H1 (cell line): ENCODE measurements around the gene RBMS1. TPM values are rescaled to one million over a fixed set of nuclear protein-coding genes. Genes with fewer than 3 reads are reported as not detected.

ENCODE experiments used
- CTCF ChIA-PET: fragments of 300-600 bp; sonication (Branson Sonifier 250); formaldehyde crosslinking; loops from one replicate; lab custom pipeline; 2021; ENCODE audit not compliant: partially characterized antibody; lab: Charles Lee
- POLR2A ChIA-PET: fragments of 300-600 bp; sonication (Branson Sonifier 250); formaldehyde crosslinking; loops from one replicate; lab custom pipeline; 2021; ENCODE audit warnings: inconsistent platforms; ENCODE audit not compliant: partially characterized antibody; lab: Charles Lee
- DNase-seq, 2 experiments: peaks; one replicate each; pipeline versions ENCODE4 v3.0.0 to v3.0.0-alpha.2; 2010 to 2022; ENCODE audit warnings: low spot score in 2 of 2, low read depth in 1 of 2, mixed read lengths in 1 of 2
- FAIRE-seq: peaks from 2 replicates; lab custom pipeline; 2011; peaks lifted over from hg19 to GRCh38; lab: Jason Lieb, UNC
- H2AFZ ChIP-seq: 2 replicates; pipeline ENCODE4 v1.8.1; 2012; ENCODE audit warnings: low read length, inconsistent platforms
- H2AK5ac ChIP-seq: 2 replicates; pipeline ENCODE4 v1.6.1; 2013; ENCODE audit warnings: low read depth, low read length
- H2BK120ac ChIP-seq: replicated peaks from 2 replicates; pipeline ENCODE3; 2013; ENCODE audit warnings: low read depth, low read length, inconsistent platforms
- H2BK12ac ChIP-seq: 2 replicates; pipeline ENCODE4 v1.6.1; 2013; ENCODE audit warnings: low read depth, low read length
- H2BK15ac ChIP-seq: 2 replicates; pipeline ENCODE4 v1.6.1; 2013; ENCODE audit warnings: low read length
- H2BK20ac ChIP-seq: 2 replicates; pipeline ENCODE4 v1.6.1; 2013; ENCODE audit warnings: low read length
- H2BK5ac ChIP-seq: 2 replicates; pipeline ENCODE4 v1.6.1; 2013; ENCODE audit warnings: low read depth, low read length
- H3K14ac ChIP-seq: 2 replicates; pipeline ENCODE4 v1.6.1; 2013; ENCODE audit warnings: inconsistent platforms; ENCODE audit not compliant: insufficient read length
- H3K18ac ChIP-seq: 2 replicates; pipeline ENCODE4 v1.6.1; 2013; ENCODE audit warnings: low read length; ENCODE audit errors: extremely low read depth
- H3K23ac ChIP-seq: 2 replicates; pipeline ENCODE4 v1.6.1; 2013; ENCODE audit warnings: inconsistent platforms; ENCODE audit not compliant: insufficient read length
- H3K23me2 ChIP-seq: 2 replicates; pipeline ENCODE4 v1.6.1; 2013; ENCODE audit warnings: low read depth, low read length
- H3K27ac ChIP-seq: 2 replicates; pipeline ENCODE4 v1.6.1; 2011; ENCODE audit warnings: low read depth, low read length, inconsistent platforms
- H3K27me3 ChIP-seq, 4 experiments: replicated peaks in 1 of 4; 1 replicate in 1 of 4; 2 replicates in 3 of 4; pipeline versions ENCODE4 v1.6.1 to v1.8.1; 2011 to 2013; ENCODE audit warnings: low read length in 3 of 4, mild to moderate bottlenecking in 3 of 4, inconsistent platforms in 2 of 4, mixed read lengths in 2 of 4, moderate library complexity in 1 of 4; ENCODE audit not compliant: control insufficient read depth in 3 of 4, insufficient read depth in 3 of 4; ENCODE audit errors: extremely low read depth in 1 of 4
- H3K36me3 ChIP-seq, 4 experiments: 2 replicates each; pipeline versions ENCODE4 v1.6.1 to v1.8.1; 2011 to 2013; ENCODE audit warnings: mild to moderate bottlenecking in 4 of 4, low read length in 3 of 4, moderate library complexity in 2 of 4, control low read depth in 1 of 4, inconsistent platforms in 1 of 4; ENCODE audit not compliant: insufficient read depth in 4 of 4, control insufficient read depth in 2 of 4
- H3K4ac ChIP-seq: replicated peaks from 2 replicates; pipeline ENCODE3; 2013; ENCODE audit warnings: low read length, low read depth, mixed read lengths, inconsistent platforms; ENCODE audit not compliant: insufficient read length
- H3K4me1 ChIP-seq, 4 experiments: replicated peaks in 1 of 4; 1 replicate in 1 of 4; 2 replicates in 3 of 4; pipeline versions ENCODE4 v1.6.1 to v1.8.1; 2011 to 2013; ENCODE audit warnings: low read length in 3 of 4, inconsistent platforms in 2 of 4, mixed read lengths in 1 of 4; ENCODE audit not compliant: insufficient read depth in 4 of 4, control insufficient read depth in 3 of 4
- H3K4me2 ChIP-seq, 2 experiments: 2 replicates each; pipeline versions ENCODE4 v1.6.1 to v1.8.1; 2011 to 2013; ENCODE audit warnings: low read depth in 2 of 2, low read length in 2 of 2, control low read depth in 1 of 2, inconsistent platforms in 1 of 2, mild to moderate bottlenecking in 1 of 2; ENCODE audit not compliant: insufficient read depth in 1 of 2
- H3K4me3 ChIP-seq, 4 experiments: fragments of 200-600, 300-600 bp in 1 of 4; sonication (generic), shearing (Covaris generic), sonication (Bioruptor Twin) in 1 of 4; 2 replicates each; pipeline versions ENCODE4 v1.5.1 to v1.8.1; 2011 to 2016; ENCODE audit warnings: low read length in 4 of 4, low read depth in 3 of 4, control low read depth in 2 of 4, inconsistent platforms in 2 of 4, mild to moderate bottlenecking in 2 of 4, mixed read lengths in 1 of 4, moderate library complexity in 1 of 4; ENCODE audit not compliant: insufficient read depth in 2 of 4; ENCODE audit errors: extremely low read depth in 1 of 4
- H3K56ac ChIP-seq: replicated peaks from 2 replicates; pipeline ENCODE3; 2013; ENCODE audit warnings: low read depth, mild to moderate bottlenecking, mixed read lengths, low read length, inconsistent platforms; ENCODE audit not compliant: insufficient read length
- H3K79me1 ChIP-seq: 2 replicates; pipeline ENCODE4 v1.6.1; 2013; ENCODE audit warnings: low read depth, low read length, control low read depth
- H3K79me2 ChIP-seq, 2 experiments: 2 replicates each; pipeline versions ENCODE4 v1.6.1 to v1.8.1; 2012 to 2013; ENCODE audit warnings: low read length in 2 of 2, mild to moderate bottlenecking in 2 of 2, inconsistent platforms in 1 of 2; ENCODE audit not compliant: insufficient read depth in 2 of 2, control insufficient read depth in 1 of 2
- H3K9ac ChIP-seq, 4 experiments: replicated peaks in 1 of 4; 1 replicate in 1 of 4; 2 replicates in 3 of 4; pipeline versions ENCODE4 v1.6.1 to v1.8.1; 2011 to 2013; ENCODE audit warnings: low read depth in 3 of 4, low read length in 3 of 4, control low read depth in 2 of 4, mild to moderate bottlenecking in 2 of 4, moderate library complexity in 2 of 4, inconsistent platforms in 1 of 4; ENCODE audit errors: extremely low read depth in 1 of 4
- H3K9me3 ChIP-seq, 2 experiments: 2 replicates each; pipeline versions ENCODE4 v1.6.1 to v1.8.1; 2012 to 2013; ENCODE audit warnings: mild to moderate bottlenecking in 2 of 2, moderate library complexity in 2 of 2, control low read depth in 1 of 2, inconsistent platforms in 1 of 2, low read depth in 1 of 2, low read length in 1 of 2, mixed read lengths in 1 of 2; ENCODE audit not compliant: insufficient read depth in 2 of 2
- H4K20me1 ChIP-seq, 2 experiments: replicated peaks in 1 of 2; 2 replicates each; pipeline versions ENCODE3 to v1.8.1; 2011 to 2013; ENCODE audit warnings: inconsistent platforms in 2 of 2, low read length in 2 of 2, mild to moderate bottlenecking in 1 of 2; ENCODE audit not compliant: insufficient read depth in 2 of 2, control insufficient read depth in 1 of 2
- H4K5ac ChIP-seq: 2 replicates; pipeline ENCODE4 v1.6.1; 2013; ENCODE audit warnings: low read length, low read depth, mixed read lengths, inconsistent platforms; ENCODE audit not compliant: insufficient read length
- H4K8ac ChIP-seq: 2 replicates; pipeline ENCODE4 v1.8.0; 2013; ENCODE audit warnings: mild to moderate bottlenecking, moderate library complexity, low read length, inconsistent platforms; ENCODE audit not compliant: insufficient read depth; ENCODE audit errors: extremely low read depth
- H4K91ac ChIP-seq: replicated peaks from 2 replicates; pipeline ENCODE3; 2013; ENCODE audit warnings: low read length, mixed read lengths, inconsistent platforms; ENCODE audit not compliant: insufficient read length
- ATF2 ChIP-seq: IDR thresholded peaks from 2 replicates; pipeline ENCODE4 v1.6.1; 2012; ENCODE audit warnings: low read length, inconsistent platforms
- BCL11A ChIP-seq, 2 experiments: IDR thresholded peaks; one replicate each; pipeline ENCODE4 v1.6.1; 2011; ENCODE audit warnings: low read depth in 2 of 2, low read length in 2 of 2, mild to moderate bottlenecking in 2 of 2
- BRCA1 ChIP-seq: IDR thresholded peaks from 2 replicates; pipeline ENCODE4 v1.6.1; 2012; ENCODE audit warnings: low read depth, low read length, improper control_type of control experiment
- CEBPB ChIP-seq: IDR thresholded peaks from 2 replicates; pipeline ENCODE4 v1.6.1; 2012; ENCODE audit warnings: low read depth, low read length
- EP300 ChIP-seq, 2 experiments: IDR thresholded peaks; 1 replicate in 1 of 2; 2 replicates in 1 of 2; pipeline ENCODE4 v1.6.1; 2011 to 2012; ENCODE audit warnings: low read depth in 2 of 2, low read length in 2 of 2, mild to moderate bottlenecking in 2 of 2, borderline replicate concordance in 1 of 2, inconsistent platforms in 1 of 2, moderate library complexity in 1 of 2
- FOSL1 ChIP-seq: IDR thresholded peaks from 2 replicates; pipeline ENCODE4 v1.6.1; 2011; ENCODE audit warnings: mild to moderate bottlenecking, low read depth, low read length, moderate library complexity; ENCODE audit not compliant: insufficient read depth
- GABPA ChIP-seq: IDR thresholded peaks from 2 replicates; pipeline ENCODE4 v1.6.1; 2011; ENCODE audit warnings: mild to moderate bottlenecking, low read length, moderate library complexity, borderline replicate concordance; ENCODE audit not compliant: insufficient read depth
- MAX ChIP-seq: IDR thresholded peaks from 2 replicates; pipeline ENCODE4 v1.6.1; 2012; ENCODE audit warnings: inconsistent platforms
- POLR2AphosphoS5 ChIP-seq: IDR thresholded peaks from 2 replicates; pipeline ENCODE4 v1.6.1; 2011; ENCODE audit warnings: low read depth, low read length
- RAD21 ChIP-seq, 2 experiments: IDR thresholded peaks in 1 of 2; conservative IDR thresholded peaks in 1 of 2; 2 replicates each; pipeline ENCODE4 v1.6.1; 2011; ENCODE audit warnings: low read depth in 2 of 2, low read length in 2 of 2, improper control_type of control experiment in 1 of 2, inconsistent platforms in 1 of 2, mild to moderate bottlenecking in 1 of 2, moderate library complexity in 1 of 2
- SP1 ChIP-seq: IDR thresholded peaks from 2 replicates; pipeline ENCODE4 v1.6.1; 2011; ENCODE audit warnings: low read depth, low read length
- TAF7 ChIP-seq: optimal IDR thresholded peaks from 2 replicates; pipeline ENCODE3; 2011; ENCODE audit warnings: low read depth, mild to moderate bottlenecking, inconsistent platforms, low read length, moderate library complexity, borderline replicate concordance
- WGBS, 2 experiments: shearing (Covaris generic) in 1 of 2; methylation state at CpG; one replicate each; pipeline versions ENCODE4 v1.1.6 to v1.1.7; 2013 to 2015; ENCODE audit warnings: low lambda C conversion rate in 2 of 2, mixed read lengths in 2 of 2, inconsistent platforms in 1 of 2, low coverage in 1 of 2, missing lambda C conversion rate in 1 of 2; ENCODE audit not compliant: insufficient replicate concordance in 2 of 2, insufficient coverage in 1 of 2, insufficient read length in 1 of 2; ENCODE audit errors: extremely low coverage in 1 of 2, missing lambda C conversion rate in 1 of 2; 5-methylcytosine and 5-hydroxymethylcytosine counted together
- polyA plus RNA-seq, 7 experiments: library from polyadenylated mRNA; depleted of rRNA in 3 of 7; stranded (reverse) in 5 of 7; unstranded in 2 of 7; fragments of >200 nt in 5 of 7; fragments of 200-250 nt in 2 of 7; gene quantifications; 1 replicate in 5 of 7; 2 replicates in 1 of 7; 4 replicates in 1 of 7; pipeline versions ENCODE4 v1.2.1 to v1.2.3, GENCODE V29; 2011 to 2013; ENCODE audit warnings: missing spikeins in 2 of 7, mixed read lengths in 2 of 7
- total RNA-seq: library from RNA; stranded (reverse); fragmentation: NEBNext Ultra II Directional; extraction: Animal tissue kit (Norgen Biotek cat#: 25700); gene quantifications from 2 replicates; pipeline ENCODE4 v1.2.1, GENCODE V29; 2021

Gene RBMS1
- total and polyA plus RNA-seq, 2 of the 8 experiments (the other 6 are each of a cell fraction or from before 2014, with no cell fraction given): 53.7 to 60.0 TPM

GRCh38 chr2:160510617-160511016 lies 17.0 kb upstream of the RBMS1 start:
- H2BK5ac ChIP-seq: no peak overlapping the region
- no peak overlapping the region for H3K4ac ChIP-seq
- H2BK12ac ChIP-seq: no peak overlapping the region
- 76% methylated on average over 2 of the region's 2 CpGs; no CpG with 5 or more reads in 1 of the 2 experiments for WGBS, 2 experiments
- H3K27me3 ChIP-seq: no peaks in the 10 kb centered on the region
- no peak overlapping the region for H2BK15ac ChIP-seq
- no peak overlapping the region for H4K5ac ChIP-seq
- no peaks in the 10 kb centered on the region for H3K79me2 ChIP-seq
- no peak overlapping the region for H2AK5ac ChIP-seq
- H3K4me2 ChIP-seq: no peak overlapping the region
- H3K79me1 ChIP-seq: no peaks in the 10 kb centered on the region
- H3K4me1 ChIP-seq: peaks cover 0 to 5% (median 4%) of the 10 kb centered on the region in 4 experiments; a peak in 3 of 7 replicates
- H2BK20ac ChIP-seq: no peak overlapping the region
- no peak overlapping the region for H4K91ac ChIP-seq
- no peak for FAIRE-seq
- no peak for DNase-seq
- no peaks in the 10 kb centered on the region for H3K9me3 ChIP-seq
- H3K23me2 ChIP-seq: no peaks in the 10 kb centered on the region
- no peaks in the 10 kb centered on the region for H4K20me1 ChIP-seq
- no peak overlapping the region for H3K23ac ChIP-seq
- no peak overlapping the region for H2AFZ ChIP-seq
- no peak overlapping the region for H4K8ac ChIP-seq
- no peak overlapping the region for H3K27ac ChIP-seq
- ChIA-PET POLR2A (interaction anchor here (0.7 kb wide), 1 partner anchor 240 kb away, joined by 3 read pairs; no protein-coding TSS in a partner anchor), CTCF (interaction anchor here (1.1 to 1.3 kb wide), 2 partner anchors 187 to 459 kb away, joined by 3 to 6 read pairs; no protein-coding TSS in a partner anchor)
- no peaks in the 10 kb centered on the region for H3K36me3 ChIP-seq
- no peak overlapping the region for H2BK120ac ChIP-seq
- no peak overlapping the region for H3K14ac ChIP-seq
- no peak overlapping the region for H3K9ac ChIP-seq
- no peak overlapping the region for H3K56ac ChIP-seq
- no peak overlapping the region for H3K18ac ChIP-seq
- no peak overlapping the region for H3K4me3 ChIP-seq
- TF ChIP-seq ATF2: no peak
- TF ChIP-seq EP300 (IDR thresholded peaks at IDR 0.05; ENCODE audit: borderline replicate concordance in 1 of 2, low read depth in 2 of 2, low read length in 2 of 2): no peak
- no peak for TF ChIP-seq MAX
- no peak for TF ChIP-seq SP1
- no peak for TF ChIP-seq FOSL1
- TF ChIP-seq TAF7: no peak
- no peak for TF ChIP-seq POLR2AphosphoS5
- no peak for TF ChIP-seq GABPA
- no peak for TF ChIP-seq CEBPB
- no peak for TF ChIP-seq BCL11A (IDR thresholded peaks at IDR 0.05; ENCODE audit: low read depth in 2 of 2, low read length in 2 of 2)
- TF ChIP-seq BRCA1: no peak
- no peak for TF ChIP-seq RAD21 (IDR thresholded peaks at IDR 0.05 in 1 of 2, conservative IDR thresholded peaks at IDR 0.05 in 1 of 2; ENCODE audit: low read depth in 2 of 2, low read length in 2 of 2)
